K562 (cell line): ENCODE results near the gene FADS1. TPM values are rescaled to one million over a fixed set of nuclear protein-coding genes. Genes with fewer than 3 reads are reported as not detected.
A peak's percentile ranks its signal among the peaks of the same experiment; 100 is the strongest.

ENCODE experiments used
- CBX5 ChIP-seq: IDR thresholded peaks from 2 replicates; pipeline ENCODE4 v1.6.1; 2014; ENCODE audit warnings: low read depth, borderline replicate concordance
- EP300 ChIP-seq: IDR thresholded peaks from 2 replicates; pipeline ENCODE4 v1.6.1; 2012; ENCODE audit warnings: low read length, improper control_type of control experiment
- FOXK2 ChIP-seq, 2 experiments: fragments of 450-650 bp; IDR thresholded peaks in 1 of 2; conservative IDR thresholded peaks in 1 of 2; 2 replicates each; pipeline ENCODE4 v1.6.1; 2016; ENCODE audit warnings: low read depth in 2 of 2, mild to moderate bottlenecking in 1 of 2
- HDAC8 ChIP-seq: fragments of 450-650 bp; IDR thresholded peaks from 2 replicates; pipeline ENCODE4 v1.6.1; 2016; ENCODE audit warnings: mild to moderate bottlenecking, missing genetic modification characterization, moderate library complexity, missing compliant biosample characterization
- HEY1 ChIP-seq: fragments of 250-450 bp; sonication (Bioruptor Pico); IDR thresholded peaks from 2 replicates; pipeline ENCODE4 v1.5.0; 2020; ENCODE audit warnings: mild to moderate bottlenecking, moderate library complexity, borderline replicate concordance
- PHF20 ChIP-seq: fragments of 450-650 bp; IDR thresholded peaks from 2 replicates; pipeline ENCODE4 v1.6.1; 2018; ENCODE audit not compliant: partially characterized antibody
- POLR2H ChIP-seq: IDR thresholded peaks from 2 replicates; pipeline ENCODE4 v1.6.1; 2016; ENCODE audit warnings: missing genetic modification characterization, low read depth, mild to moderate bottlenecking, control low read depth, missing compliant biosample characterization, moderate library complexity
- PRMT5 ChIP-seq: sonication (generic); formaldehyde crosslinking; IDR thresholded peaks from 2 replicates; pipeline ENCODE4 v1.5.0; 2020; ENCODE audit warnings: missing genetic modification reagents
- RBM14 ChIP-seq: fragments of 200-400 bp; formaldehyde crosslinking; IDR thresholded peaks from 2 replicates; pipeline ENCODE4 v1.6.1; 2018; ENCODE audit warnings: low read depth, mild to moderate bottlenecking, low read length, moderate library complexity, borderline replicate concordance; ENCODE audit not compliant: insufficient read depth
- ZNF3 ChIP-seq: fragments of 250-450 bp; sonication (Bioruptor Pico); IDR thresholded peaks from 2 replicates; pipeline ENCODE4 v1.5.0; 2021; ENCODE audit warnings: mild to moderate bottlenecking, moderate library complexity
- ZNF431 ChIP-seq: sonication (generic); formaldehyde crosslinking; IDR thresholded peaks from 2 replicates; pipeline ENCODE4 v1.8.0; 2022; ENCODE audit warnings: mild to moderate bottlenecking, missing genetic modification reagents
- ZNF778 ChIP-seq: fragments of 450-650 bp; formaldehyde crosslinking; IDR thresholded peaks from 2 replicates; pipeline ENCODE4 v1.4.0; 2020; ENCODE audit warnings: mild to moderate bottlenecking, moderate library complexity
- polyA plus RNA-seq, 8 experiments: library from polyadenylated mRNA; depleted of rRNA in 4 of 8; stranded (reverse) in 5 of 8; unstranded in 3 of 8; fragments of >200 nt; fragmentation: Nextera tagmentation in 2 of 8; fragmentation: Illumina TruSeq in 1 of 8; extraction: Ambion mirVana in 2 of 8; extraction: Trizol in 1 of 8; gene quantifications; 2 replicates each; pipeline versions ENCODE4 v1.2.1 to v1.2.3, GENCODE V29; 2011 to 2014; ENCODE audit warnings: inconsistent platforms in 1 of 8, missing spikeins in 1 of 8
- total RNA-seq, 7 experiments: library from RNA; depleted of rRNA in 6 of 7; stranded (reverse); fragments of >200 nt in 6 of 7; fragmentation: Illumina TruSeq in 2 of 7; extraction: Trizol in 2 of 7; gene quantifications; 2 replicates each; pipeline versions ENCODE4 v1.2.1 to v1.2.3, GENCODE V29; 2011 to 2021; ENCODE audit warnings: low replicate concordance in 1 of 7
- TF ChIP-seq, protein P1 (sequence below), 2 experiments: IDR thresholded peaks; 2 replicates each; pipeline ENCODE4 v1.6.1; 2012; ENCODE audit warnings: improper control_type of control experiment in 2 of 2, low read depth in 2 of 2, low read length in 2 of 2, borderline replicate concordance in 1 of 2
- TF ChIP-seq, protein P2 (sequence below): sonication (generic); formaldehyde crosslinking; IDR thresholded peaks from 2 replicates; pipeline ENCODE4 v1.8.0; 2023; ENCODE audit warnings: mild to moderate bottlenecking, missing genetic modification reagents
- TF ChIP-seq, protein P3 (sequence below): fragments of 450-650 bp; IDR thresholded peaks from 2 replicates; pipeline ENCODE4 v1.6.1; 2017; ENCODE audit warnings: mild to moderate bottlenecking, moderate library complexity
- TF ChIP-seq, protein P4 (sequence below): fragments of 250-450 bp; sonication (Bioruptor Pico); IDR thresholded peaks from 2 replicates; pipeline ENCODE4 v1.4.0; 2020
- TF ChIP-seq, protein P5 (sequence below): fragments of 250-450 bp; sonication (Bioruptor Pico); IDR thresholded peaks from 2 replicates; pipeline ENCODE4 v1.6.1; 2021; ENCODE audit warnings: mild to moderate bottlenecking
- TF ChIP-seq, protein P6 (sequence below): fragments of 450-650 bp; conservative IDR thresholded peaks from 2 replicates; pipeline ENCODE4 v1.6.1; 2016; ENCODE audit warnings: missing genetic modification characterization, low read depth, mild to moderate bottlenecking, control low read depth, missing compliant biosample characterization

Gene FADS1
- total and polyA plus RNA-seq, 9 of the 15 experiments (the other 6 are each of a cell fraction or from before 2014, with no cell fraction given), result 110 to 864 (median 364) TPM

DNA sequence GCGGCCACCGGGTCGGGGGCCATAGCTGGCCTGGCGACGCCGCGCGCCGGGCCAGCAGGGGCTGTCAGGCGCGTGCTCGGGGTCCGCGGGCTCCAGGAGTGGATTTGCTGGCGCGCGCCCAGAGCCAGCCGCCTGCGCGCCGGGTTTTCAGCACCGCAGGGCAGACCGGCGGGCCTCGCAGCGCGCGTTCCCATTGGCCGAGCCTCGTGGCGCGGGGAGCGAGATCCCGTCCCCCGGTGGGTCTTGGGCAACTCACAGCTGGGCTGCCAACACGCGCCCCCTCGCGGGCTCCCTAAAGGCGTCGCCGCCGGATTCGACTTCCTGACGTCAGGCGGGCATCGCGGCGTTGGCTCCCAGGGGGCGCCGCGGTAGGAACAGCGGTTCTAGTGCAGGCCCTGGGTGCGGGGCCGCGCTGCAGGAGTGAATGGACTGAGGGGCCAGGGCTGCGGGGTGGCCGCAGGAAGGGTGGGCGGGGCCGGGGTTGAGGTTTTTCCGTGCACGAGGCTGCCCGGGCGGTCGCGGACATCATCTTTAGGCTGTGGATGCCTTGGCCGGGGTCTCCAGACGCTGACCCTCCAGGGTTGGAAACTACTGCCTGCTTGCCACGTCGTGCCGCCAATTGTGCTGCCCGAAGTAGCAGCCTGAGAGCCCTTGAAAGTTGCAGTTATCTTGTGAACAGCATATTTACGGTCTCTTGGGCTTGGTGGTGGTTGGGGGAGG is at the start of gene FADS1 (continued):
- TF ChIP-seq, protein P1, sequence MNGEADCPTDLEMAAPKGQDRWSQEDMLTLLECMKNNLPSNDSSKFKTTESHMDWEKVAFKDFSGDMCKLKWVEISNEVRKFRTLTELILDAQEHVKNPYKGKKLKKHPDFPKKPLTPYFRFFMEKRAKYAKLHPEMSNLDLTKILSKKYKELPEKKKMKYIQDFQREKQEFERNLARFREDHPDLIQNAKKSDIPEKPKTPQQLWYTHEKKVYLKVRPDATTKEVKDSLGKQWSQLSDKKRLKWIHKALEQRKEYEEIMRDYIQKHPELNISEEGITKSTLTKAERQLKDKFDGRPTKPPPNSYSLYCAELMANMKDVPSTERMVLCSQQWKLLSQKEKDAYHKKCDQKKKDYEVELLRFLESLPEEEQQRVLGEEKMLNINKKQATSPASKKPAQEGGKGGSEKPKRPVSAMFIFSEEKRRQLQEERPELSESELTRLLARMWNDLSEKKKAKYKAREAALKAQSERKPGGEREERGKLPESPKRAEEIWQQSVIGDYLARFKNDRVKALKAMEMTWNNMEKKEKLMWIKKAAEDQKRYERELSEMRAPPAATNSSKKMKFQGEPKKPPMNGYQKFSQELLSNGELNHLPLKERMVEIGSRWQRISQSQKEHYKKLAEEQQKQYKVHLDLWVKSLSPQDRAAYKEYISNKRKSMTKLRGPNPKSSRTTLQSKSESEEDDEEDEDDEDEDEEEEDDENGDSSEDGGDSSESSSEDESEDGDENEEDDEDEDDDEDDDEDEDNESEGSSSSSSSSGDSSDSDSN (IDR thresholded peaks at IDR 0.05; ENCODE audit: borderline replicate concordance in 1 of 2, low read depth in 2 of 2, low read length in 2 of 2), result peak; percentile 25 to 70; a peak in 1 of 4 replicates
- no peak for TF ChIP-seq RBM14
- no peak for TF ChIP-seq CBX5
- TF ChIP-seq EP300, result peak; percentile 42; the same call in 1 of the 2 replicates
- no peak for TF ChIP-seq POLR2H (tag)
- 0 out of 2 replicates have a peak, but pooled peaks have one; percentile 79 for TF ChIP-seq HDAC8
- TF ChIP-seq ZNF778 (CRISPR knock-in tag), result no peak
- no peak for TF ChIP-seq PRMT5 (CRISPR knock-in tag)
- TF ChIP-seq, protein P2, sequence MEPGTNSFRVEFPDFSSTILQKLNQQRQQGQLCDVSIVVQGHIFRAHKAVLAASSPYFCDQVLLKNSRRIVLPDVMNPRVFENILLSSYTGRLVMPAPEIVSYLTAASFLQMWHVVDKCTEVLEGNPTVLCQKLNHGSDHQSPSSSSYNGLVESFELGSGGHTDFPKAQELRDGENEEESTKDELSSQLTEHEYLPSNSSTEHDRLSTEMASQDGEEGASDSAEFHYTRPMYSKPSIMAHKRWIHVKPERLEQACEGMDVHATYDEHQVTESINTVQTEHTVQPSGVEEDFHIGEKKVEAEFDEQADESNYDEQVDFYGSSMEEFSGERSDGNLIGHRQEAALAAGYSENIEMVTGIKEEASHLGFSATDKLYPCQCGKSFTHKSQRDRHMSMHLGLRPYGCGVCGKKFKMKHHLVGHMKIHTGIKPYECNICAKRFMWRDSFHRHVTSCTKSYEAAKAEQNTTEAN (CRISPR knock-in tag), result 0 out of 2 replicates have a peak, but pooled peaks have one; percentile 22
- peak; percentile 85 for TF ChIP-seq ZNF431 (CRISPR knock-in tag)
- TF ChIP-seq, protein P3, sequence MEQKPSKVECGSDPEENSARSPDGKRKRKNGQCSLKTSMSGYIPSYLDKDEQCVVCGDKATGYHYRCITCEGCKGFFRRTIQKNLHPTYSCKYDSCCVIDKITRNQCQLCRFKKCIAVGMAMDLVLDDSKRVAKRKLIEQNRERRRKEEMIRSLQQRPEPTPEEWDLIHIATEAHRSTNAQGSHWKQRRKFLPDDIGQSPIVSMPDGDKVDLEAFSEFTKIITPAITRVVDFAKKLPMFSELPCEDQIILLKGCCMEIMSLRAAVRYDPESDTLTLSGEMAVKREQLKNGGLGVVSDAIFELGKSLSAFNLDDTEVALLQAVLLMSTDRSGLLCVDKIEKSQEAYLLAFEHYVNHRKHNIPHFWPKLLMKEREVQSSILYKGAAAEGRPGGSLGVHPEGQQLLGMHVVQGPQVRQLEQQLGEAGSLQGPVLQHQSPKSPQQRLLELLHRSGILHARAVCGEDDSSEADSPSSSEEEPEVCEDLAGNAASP, result no peak
- no peak for TF ChIP-seq FOXK2 (conservative IDR thresholded peaks at IDR 0.05 in 1 of 2, IDR thresholded peaks at IDR 0.05 in 1 of 2; ENCODE audit: low read depth in 2 of 2)
- TF ChIP-seq ZNF3 (CRISPR knock-in tag), result no peak
- TF ChIP-seq, protein P4, sequence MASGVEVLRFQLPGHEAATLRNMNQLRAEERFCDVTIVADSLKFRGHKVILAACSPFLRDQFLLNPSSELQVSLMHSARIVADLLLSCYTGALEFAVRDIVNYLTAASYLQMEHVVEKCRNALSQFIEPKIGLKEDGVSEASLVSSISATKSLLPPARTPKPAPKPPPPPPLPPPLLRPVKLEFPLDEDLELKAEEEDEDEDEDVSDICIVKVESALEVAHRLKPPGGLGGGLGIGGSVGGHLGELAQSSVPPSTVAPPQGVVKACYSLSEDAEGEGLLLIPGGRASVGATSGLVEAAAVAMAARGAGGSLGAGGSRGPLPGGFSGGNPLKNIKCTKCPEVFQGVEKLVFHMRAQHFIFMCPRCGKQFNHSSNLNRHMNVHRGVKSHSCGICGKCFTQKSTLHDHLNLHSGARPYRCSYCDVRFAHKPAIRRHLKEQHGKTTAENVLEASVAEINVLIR (CRISPR knock-in tag), result peak; percentile 68
- TF ChIP-seq, protein P5, sequence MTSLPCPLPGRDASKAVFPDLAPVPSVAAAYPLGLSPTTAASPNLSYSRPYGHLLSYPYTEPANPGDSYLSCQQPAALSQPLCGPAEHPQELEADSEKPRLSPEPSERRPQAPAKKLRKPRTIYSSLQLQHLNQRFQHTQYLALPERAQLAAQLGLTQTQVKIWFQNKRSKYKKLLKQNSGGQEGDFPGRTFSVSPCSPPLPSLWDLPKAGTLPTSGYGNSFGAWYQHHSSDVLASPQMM (CRISPR knock-in tag), result no peak
- no peak for TF ChIP-seq PHF20
- TF ChIP-seq, protein P6, sequence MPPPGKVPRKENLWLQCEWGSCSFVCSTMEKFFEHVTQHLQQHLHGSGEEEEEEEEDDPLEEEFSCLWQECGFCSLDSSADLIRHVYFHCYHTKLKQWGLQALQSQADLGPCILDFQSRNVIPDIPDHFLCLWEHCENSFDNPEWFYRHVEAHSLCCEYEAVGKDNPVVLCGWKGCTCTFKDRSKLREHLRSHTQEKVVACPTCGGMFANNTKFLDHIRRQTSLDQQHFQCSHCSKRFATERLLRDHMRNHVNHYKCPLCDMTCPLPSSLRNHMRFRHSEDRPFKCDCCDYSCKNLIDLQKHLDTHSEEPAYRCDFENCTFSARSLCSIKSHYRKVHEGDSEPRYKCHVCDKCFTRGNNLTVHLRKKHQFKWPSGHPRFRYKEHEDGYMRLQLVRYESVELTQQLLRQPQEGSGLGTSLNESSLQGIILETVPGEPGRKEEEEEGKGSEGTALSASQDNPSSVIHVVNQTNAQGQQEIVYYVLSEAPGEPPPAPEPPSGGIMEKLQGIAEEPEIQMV (tag), result no peak
- TF ChIP-seq HEY1, result peak; percentile 28; the same call in 1 of the 2 replicates
